ENCODE results near the gene MTCH2.

- no peak for TF ChIP-seq POLR2A (IDR thresholded peaks at IDR 0.05; ENCODE audit: low read depth, low read length)
- TF ChIP-seq POLR2AphosphoS5 (IDR thresholded peaks at IDR 0.05; ENCODE audit: low read depth, low read length), result no peak
Measured at GRCh38 chr11:47589118-47589517, 53.2 kb downstream of the MTCH2 start.

All from GM12892 (cell line).